H9 (cell line): ENCODE data around the gene KRTAP4-12. TPM values are rescaled to one million over a fixed set of nuclear protein-coding genes. Genes with fewer than 3 reads are reported as not detected.
"Not testable (repeated sequence)": the region's sequence is repeated elsewhere in the genome, so short reads cannot be mapped to it uniquely, and the experiment has no call there.

Experiments
- DNase-seq: peaks from one replicate; pipeline ENCODE4 v3.0.0-alpha.2; 2017
- H2AFZ ChIP-seq: one replicate; pipeline ENCODE4 v1.6.1; 2013; ENCODE audit warnings: mild to moderate bottlenecking, low read length, control low read depth, moderate library complexity
- H2AK5ac ChIP-seq: 2 replicates; pipeline ENCODE4 v1.6.1; 2013; ENCODE audit warnings: low read length, control low read depth, mixed read lengths; ENCODE audit not compliant: insufficient read length
- H2BK120ac ChIP-seq: one replicate; pipeline ENCODE4 v1.6.1; 2013; ENCODE audit warnings: low read depth, mild to moderate bottlenecking, low read length, control low read depth, inconsistent platforms; ENCODE audit not compliant: poor library complexity, severe bottlenecking
- H2BK12ac ChIP-seq: 2 replicates; pipeline ENCODE4 v1.6.1; 2013; ENCODE audit warnings: low read length, control low read depth, mixed read lengths, low read depth; ENCODE audit not compliant: insufficient read length
- H2BK15ac ChIP-seq: 2 replicates; pipeline ENCODE4 v1.6.1; 2013; ENCODE audit warnings: low read depth, low read length, control low read depth
- H2BK20ac ChIP-seq: one replicate; pipeline ENCODE4 v1.6.1; 2013; ENCODE audit warnings: low read depth, mild to moderate bottlenecking, low read length, control low read depth, inconsistent platforms; ENCODE audit not compliant: poor library complexity, severe bottlenecking
- H2BK5ac ChIP-seq: 2 replicates; pipeline ENCODE4 v1.6.1; 2013; ENCODE audit warnings: low read length, control low read depth, mixed read lengths; ENCODE audit not compliant: insufficient read length
- H3K14ac ChIP-seq: 2 replicates; pipeline ENCODE4 v1.6.1; 2013; ENCODE audit warnings: low read length, control low read depth; ENCODE audit not compliant: insufficient read depth
- H3K18ac ChIP-seq: 2 replicates; pipeline ENCODE4 v1.6.1; 2013; ENCODE audit warnings: low read depth, mild to moderate bottlenecking, mixed read lengths, low read length, control low read depth; ENCODE audit not compliant: insufficient read length
- H3K23ac ChIP-seq: 2 replicates; pipeline ENCODE4 v1.6.1; 2013; ENCODE audit warnings: low read length, control low read depth, mixed read lengths, low read depth; ENCODE audit not compliant: insufficient read length
- H3K23me2 ChIP-seq: 2 replicates; pipeline ENCODE4 v1.6.1; 2013; ENCODE audit warnings: low read depth, mild to moderate bottlenecking, mixed read lengths, low read length, control low read depth; ENCODE audit not compliant: insufficient read length, poor library complexity, severe bottlenecking
- H3K27ac ChIP-seq: 2 replicates; pipeline ENCODE4 v1.5.1; 2013; ENCODE audit warnings: low read length, control low read depth, mixed read lengths, low read depth; ENCODE audit not compliant: insufficient read length
- H3K27me3 ChIP-seq: 2 replicates; pipeline ENCODE4 v1.6.1; 2013; ENCODE audit warnings: low read length, control low read depth, inconsistent platforms; ENCODE audit not compliant: insufficient read depth
- H3K4ac ChIP-seq: 2 replicates; pipeline ENCODE4 v1.6.1; 2013; ENCODE audit warnings: low read depth, mild to moderate bottlenecking, control low read depth, inconsistent platforms, low read length, moderate library complexity
- H3K4me1 ChIP-seq: 2 replicates; pipeline ENCODE4 v1.6.1; 2013; ENCODE audit warnings: low read length, control low read depth, inconsistent platforms; ENCODE audit not compliant: insufficient read depth
- H3K4me2 ChIP-seq: 2 replicates; pipeline ENCODE4 v1.6.1; 2013; ENCODE audit warnings: low read length, control low read depth, mixed read lengths; ENCODE audit not compliant: insufficient read length, insufficient read depth
- H3K56ac ChIP-seq: 2 replicates; pipeline ENCODE4 v1.6.1; 2013; ENCODE audit warnings: low read depth, mild to moderate bottlenecking, mixed read lengths, low read length, control low read depth; ENCODE audit not compliant: insufficient read length
- H3K79me1 ChIP-seq: 2 replicates; pipeline ENCODE4 v1.6.1; 2013; ENCODE audit warnings: low read depth, mild to moderate bottlenecking, moderate library complexity, low read length, control low read depth, inconsistent platforms; ENCODE audit not compliant: insufficient read depth, poor library complexity, severe bottlenecking
- H3K79me2 ChIP-seq: 2 replicates; pipeline ENCODE4 v1.6.1; 2013; ENCODE audit warnings: low read length, control low read depth, inconsistent platforms; ENCODE audit not compliant: insufficient read depth
- H3K9ac ChIP-seq: 2 replicates; pipeline ENCODE4 v1.6.1; 2013; ENCODE audit warnings: low read length, control low read depth, mixed read lengths; ENCODE audit not compliant: insufficient read length; ENCODE audit errors: extremely low read depth
- H3K9me3 ChIP-seq: one replicate; pipeline ENCODE4 v1.6.1; 2013; ENCODE audit warnings: low read depth, low read length, inconsistent platforms; ENCODE audit not compliant: control insufficient read depth
- H3T11ph ChIP-seq: one replicate; pipeline ENCODE4 v1.6.1; 2013; ENCODE audit warnings: mild to moderate bottlenecking, low read length, control low read depth, inconsistent platforms
- H4K20me1 ChIP-seq: one replicate; pipeline ENCODE4 v1.6.1; 2013; ENCODE audit not compliant: control insufficient read depth, insufficient read length, insufficient read depth
- H4K5ac ChIP-seq: 2 replicates; pipeline ENCODE4 v1.6.1; 2013; ENCODE audit warnings: low read depth, mild to moderate bottlenecking, mixed read lengths, low read length, control low read depth; ENCODE audit not compliant: insufficient read length
- H4K8ac ChIP-seq: replicated peaks from 2 replicates; pipeline ENCODE4 v1.6.1; 2013; ENCODE audit warnings: low read length, control low read depth, mixed read lengths, low read depth; ENCODE audit not compliant: insufficient read length
- H4K91ac ChIP-seq: 2 replicates; pipeline ENCODE4 v1.6.1; 2013; ENCODE audit warnings: low read depth, mild to moderate bottlenecking, moderate library complexity, mixed read lengths, low read length, control low read depth; ENCODE audit not compliant: insufficient read length
- H3K27ac Mint-ChIP-seq, 3 experiments: 2 replicates in 2 of 3; 3 replicates in 1 of 3; pipeline ENCODE4 v1.8.0; 2020 to 2021; ENCODE audit warnings: mixed read lengths in 3 of 3, mild to moderate bottlenecking in 1 of 3, moderate library complexity in 1 of 3
- H3K27me3 Mint-ChIP-seq: 2 replicates; pipeline ENCODE4 v1.8.0; 2021; ENCODE audit warnings: low read depth, mild to moderate bottlenecking, moderate library complexity, mixed read lengths
- H3K36me3 Mint-ChIP-seq, 3 experiments: 2 replicates in 2 of 3; 3 replicates in 1 of 3; pipeline ENCODE4 v1.8.0; 2020 to 2021; ENCODE audit warnings: low read depth in 3 of 3, mixed read lengths in 3 of 3; ENCODE audit not compliant: insufficient read depth in 1 of 3
- H3K4me1 Mint-ChIP-seq, 2 experiments: 2 replicates each; pipeline ENCODE4 v1.8.0; 2020; ENCODE audit warnings: mixed read lengths in 2 of 2
- H3K4me3 Mint-ChIP-seq, 2 experiments: 2 replicates in 1 of 2; 3 replicates in 1 of 2; pipeline ENCODE4 v1.8.0; 2020 to 2021; ENCODE audit warnings: mild to moderate bottlenecking in 2 of 2, mixed read lengths in 2 of 2, moderate library complexity in 1 of 2
- H3K9me3 Mint-ChIP-seq, 2 experiments: 2 replicates in 1 of 2; 3 replicates in 1 of 2; pipeline ENCODE4 v1.8.0; 2020; ENCODE audit warnings: mild to moderate bottlenecking in 2 of 2, mixed read lengths in 2 of 2, moderate library complexity in 1 of 2
- CTCF ChIP-seq: fragments of 200-600 bp; sonication (generic); conservative IDR thresholded peaks from 3 replicates; pipeline ENCODE4 v1.8.0; 2021; ENCODE audit warnings: antibody characterized with exemption, mild to moderate bottlenecking
- WGBS: extraction: QIAGEN DNeasy Blood & Tissue Kit; methylation state at CpG from one replicate; pipeline ENCODE4 v1.1.7; 2013; ENCODE audit warnings: missing lambda C conversion rate, low lambda C conversion rate, mixed read lengths; ENCODE audit not compliant: insufficient read length; ENCODE audit errors: extremely low coverage; 5-methylcytosine and 5-hydroxymethylcytosine counted together
- total RNA-seq: library from RNA; stranded (reverse); gene quantifications from 2 replicates; pipeline ENCODE4 v1.2.1, GENCODE V29; 2021

Gene KRTAP4-12
- total RNA-seq, 1 experiment from 2014 or later = not detected

DNA sequence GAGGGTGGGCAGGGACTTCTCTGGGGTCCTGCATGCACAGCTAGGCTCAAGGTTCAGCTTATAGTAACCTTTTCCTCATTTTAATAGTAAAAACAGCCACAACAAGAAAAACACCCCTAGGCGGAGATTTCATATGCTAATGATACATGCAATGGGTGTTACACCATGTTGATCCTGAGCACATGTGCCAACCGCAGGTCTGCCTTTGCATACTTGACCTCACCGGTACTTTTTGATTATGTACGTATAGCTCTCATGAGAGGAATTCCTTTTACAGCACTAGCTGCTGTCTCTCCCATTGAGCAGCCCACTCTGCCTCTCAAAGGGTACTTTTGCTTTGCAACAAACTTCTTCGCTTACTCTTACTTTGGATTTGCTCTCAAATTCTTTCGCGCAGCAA lies 27.9 kb downstream of the KRTAP4-12 start:
- Histone ChIP-seq H2BK15ac (no peak overlapping the region), H3K14ac (no peak overlapping the region), H3T11ph (no peak overlapping the region), H4K5ac (no peak overlapping the region), H3K27me3 (no peaks in the 10 kb centered on the region), H2BK20ac (no peak overlapping the region), H3K9ac (no peak overlapping the region), H3K23me2 (no peaks in the 10 kb centered on the region), H3K56ac (no peak overlapping the region), H4K91ac (no peak overlapping the region), H3K79me1 (no peaks in the 10 kb centered on the region), H4K20me1 (no peaks in the 10 kb centered on the region), H2BK5ac (no peak overlapping the region), H3K4me2 (no peak overlapping the region), H2BK120ac (no peak overlapping the region), H2AFZ (no peak overlapping the region), H2AK5ac (no peak overlapping the region), H4K8ac (no peak overlapping the region), H3K23ac (no peak overlapping the region), H3K4me1 (no peaks in the 10 kb centered on the region), H3K27ac (no peak overlapping the region), H2BK12ac (no peak overlapping the region), H3K79me2 (no peaks in the 10 kb centered on the region), H3K4ac (no peak overlapping the region), H3K18ac (no peak overlapping the region), H3K9me3 (no peaks in the 10 kb centered on the region)
- no peaks in the 10 kb centered on the region for H3K27me3 Mint-ChIP-seq
- peaks cover 15 to 24% of the 10 kb centered on the region in 2 experiments; a peak in 4 of 5 replicates for H3K9me3 Mint-ChIP-seq
- WGBS = no CpG with 5 or more reads among the region's 7 CpGs
- H3K36me3 Mint-ChIP-seq = peaks cover 0 to 22% (median 12%) of the 10 kb centered on the region in 3 experiments; a peak in 5 of 7 replicates
- H3K4me3 Mint-ChIP-seq = no peak overlapping the region
- TF ChIP-seq CTCF = no peak
- no peak for DNase-seq
- no peak overlapping the region; a peak in 1 of 7 replicates for H3K27ac Mint-ChIP-seq
- H3K4me1 Mint-ChIP-seq = peaks cover 22 to 30% of the 10 kb centered on the region in 2 experiments

GRCh38 chr17:41088760-41089352 lies 35.1 kb downstream of the KRTAP4-12 start:
- not testable (repeated sequence) for H3T11ph ChIP-seq, H2BK15ac ChIP-seq, H4K91ac ChIP-seq, H2BK5ac ChIP-seq, H3K27ac Mint-ChIP-seq, H3K4me3 Mint-ChIP-seq, H3K4me1 ChIP-seq, H3K18ac ChIP-seq, H4K8ac ChIP-seq, H2BK20ac ChIP-seq, H2BK12ac ChIP-seq, H3K79me2 ChIP-seq, H3K23ac ChIP-seq, H4K5ac ChIP-seq, DNase-seq, H2AFZ ChIP-seq, H3K9me3 ChIP-seq, H3K79me1 ChIP-seq, H3K27me3 ChIP-seq, H3K23me2 ChIP-seq, H3K27me3 Mint-ChIP-seq, H3K56ac ChIP-seq, H3K27ac ChIP-seq, H2AK5ac ChIP-seq, H3K4me2 ChIP-seq, H2BK120ac ChIP-seq, H3K4ac ChIP-seq, H3K14ac ChIP-seq, H4K20me1 ChIP-seq, H3K9ac ChIP-seq
- H3K4me1 Mint-ChIP-seq = peaks cover 12 to 14% of the 10 kb centered on the region in 2 experiments
- H3K36me3 Mint-ChIP-seq = peaks cover 0 to 15% (median 12%) of the 10 kb centered on the region in 3 experiments; a peak in 6 of 7 replicates
- no CpG with 5 or more reads among the region's 4 CpGs for WGBS
- peaks cover 14 to 21% of the 10 kb centered on the region in 2 experiments; a peak in 4 of 5 replicates for H3K9me3 Mint-ChIP-seq
